GM21390 (cell line): ENCODE results near the gene CNDP2.
"Not testable (repeated sequence)": the region's sequence is repeated elsewhere in the genome, so short reads cannot be mapped to it uniquely, and the experiment has no call there.

Experiments used
- ATAC-seq: cut with Tn5 transposase; IDR thresholded peaks from one replicate; pipeline ENCODE4 v1.9.1; 2021; ENCODE audit not compliant: unreplicated experiment

CNDP2 gene

DNA sequence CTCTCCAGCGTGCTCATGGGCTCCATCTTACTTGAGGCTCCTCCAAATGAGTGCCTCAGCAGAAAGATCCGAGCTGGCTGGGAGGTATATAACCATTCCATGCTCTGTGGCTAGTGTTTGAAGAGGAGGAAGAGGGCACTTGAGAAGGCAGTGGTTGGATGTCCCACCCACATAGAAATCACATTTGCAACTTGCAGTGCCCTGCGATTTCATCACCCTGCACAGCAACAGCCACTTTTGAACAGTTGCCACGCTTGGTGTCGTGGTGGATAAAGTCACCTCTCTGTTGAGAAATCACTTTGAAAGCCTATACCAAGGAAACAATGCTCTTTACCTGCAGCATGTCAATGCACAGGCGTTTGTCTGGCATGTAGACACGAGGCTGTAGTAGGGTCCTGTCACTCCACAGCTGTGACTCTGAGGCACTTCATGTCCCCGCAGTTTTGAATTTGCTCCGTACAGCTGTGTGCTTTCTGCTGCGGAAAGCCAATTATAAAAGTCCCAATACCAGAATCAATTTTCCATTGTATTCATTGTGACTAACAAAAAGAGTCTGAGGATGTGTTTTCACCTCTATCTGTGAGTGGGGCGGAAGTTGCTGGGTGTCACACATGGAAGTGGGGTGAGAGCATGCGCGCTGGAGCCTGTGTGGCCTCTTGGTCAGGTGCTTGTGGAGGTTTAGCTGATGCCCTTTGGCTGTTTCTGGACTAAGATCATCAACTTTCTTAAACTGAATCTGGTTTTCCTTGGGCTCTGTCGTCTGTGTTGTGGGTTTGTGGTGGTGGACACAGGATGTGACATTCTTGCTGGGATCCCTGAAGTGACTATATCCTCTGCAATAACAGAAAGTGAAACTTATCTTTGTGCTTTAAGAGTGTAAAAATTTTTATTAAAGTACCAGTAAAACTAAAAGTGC is 2.8 kb downstream of the CNDP2 start:
- ATAC-seq, result peak; percentile 40

DNA sequence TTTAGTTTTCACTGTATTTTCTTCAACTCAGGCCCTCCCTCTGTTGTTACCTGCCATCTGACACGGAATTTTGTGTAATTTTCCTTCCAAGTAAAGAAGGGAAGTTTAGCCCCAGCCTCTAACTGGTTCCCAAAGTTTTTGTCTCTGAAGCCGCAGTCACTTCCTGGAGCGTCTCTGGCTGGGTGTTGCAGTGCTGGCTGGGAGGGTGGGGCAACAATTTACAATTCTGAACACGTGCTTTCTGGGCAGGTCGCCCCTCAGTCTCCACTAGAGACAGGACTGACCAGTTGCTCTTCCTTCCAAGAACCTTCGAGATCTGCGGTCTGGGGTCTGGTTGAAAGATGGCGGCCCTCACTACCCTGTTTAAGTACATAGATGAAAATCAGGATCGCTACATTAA is 3.5 kb downstream of the CNDP2 start:
- peak; percentile 31 for ATAC-seq

DNA sequence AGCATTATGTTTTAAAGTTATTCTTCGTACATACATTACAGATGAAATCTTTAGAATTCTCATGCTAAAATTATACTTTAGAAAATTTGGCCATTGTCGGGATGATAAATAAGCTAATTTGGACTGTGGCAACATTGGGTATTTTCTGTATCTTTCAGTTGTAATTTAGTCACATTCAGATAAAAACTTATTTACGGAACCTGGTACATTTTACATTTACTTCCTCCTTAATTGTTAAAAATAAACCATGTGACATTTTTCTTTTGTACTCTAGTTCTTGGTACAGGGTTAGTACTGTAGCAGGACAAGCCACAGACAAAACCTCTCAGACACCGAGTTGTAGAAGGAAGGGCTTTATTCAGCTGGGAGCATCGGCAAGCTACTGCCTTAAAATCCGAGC is 4.2 kb downstream of the CNDP2 start:
- ATAC-seq, result no peak

DNA sequence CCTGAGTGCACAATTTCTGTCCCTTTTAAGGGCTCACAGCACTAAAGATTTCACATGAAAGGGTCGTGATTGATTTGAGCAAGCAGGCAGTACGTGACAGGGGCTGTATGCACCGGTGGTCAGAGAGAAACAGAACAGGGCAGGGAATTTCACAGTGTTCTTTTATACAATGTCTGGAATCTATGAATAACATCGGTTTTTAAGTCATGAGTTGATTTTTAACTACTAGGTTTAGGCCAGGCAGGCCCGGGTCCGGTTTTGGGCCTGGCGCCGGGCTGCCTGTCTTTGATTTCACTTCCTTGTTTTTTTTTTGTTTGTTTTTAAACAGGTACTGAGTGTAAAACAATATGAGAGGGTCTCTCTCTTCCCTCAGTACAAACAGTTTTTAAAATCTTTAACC is 4.6 kb downstream of the CNDP2 start:
- not testable (repeated sequence) for ATAC-seq

DNA sequence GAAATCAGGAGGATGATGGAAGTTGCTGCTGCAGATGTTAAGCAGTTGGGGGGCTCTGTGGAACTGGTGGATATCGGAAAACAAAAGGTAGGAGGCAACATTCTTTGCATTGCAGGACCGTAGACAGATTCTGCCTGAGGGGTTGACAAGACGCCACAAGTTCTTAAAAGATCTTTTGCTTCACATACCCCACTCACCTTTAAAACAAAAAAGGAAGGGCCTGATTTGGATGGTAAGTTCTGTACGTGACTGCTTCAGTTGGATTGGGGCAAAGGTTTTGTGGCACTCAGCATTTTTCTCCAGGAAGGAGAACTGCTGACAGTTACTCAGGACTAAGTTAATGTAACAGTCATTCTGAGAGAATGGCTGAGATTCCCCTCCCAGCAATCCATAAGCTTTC is 5.2 kb downstream of the CNDP2 start:
- ATAC-seq, result no peak

DNA sequence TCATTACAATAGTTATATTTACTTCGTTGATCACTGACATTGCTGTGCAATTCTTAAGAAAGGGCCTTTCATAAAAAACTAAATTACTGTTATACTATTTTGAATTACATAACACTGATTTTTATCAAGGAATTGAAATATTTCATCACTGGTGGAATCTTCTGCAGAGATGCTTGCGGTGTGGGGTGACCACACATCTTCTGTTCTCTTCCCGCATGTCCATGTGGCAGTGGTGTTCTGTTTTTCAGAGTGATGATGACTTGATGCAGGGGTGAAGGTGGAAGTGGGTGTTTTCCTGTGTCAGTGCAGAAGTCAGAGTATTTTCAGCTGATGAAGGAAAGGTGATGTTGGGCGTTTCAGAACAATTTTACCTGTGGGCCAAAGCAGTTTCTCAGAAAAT is 7.0 kb downstream of the CNDP2 start:
- no peak for ATAC-seq

DNA sequence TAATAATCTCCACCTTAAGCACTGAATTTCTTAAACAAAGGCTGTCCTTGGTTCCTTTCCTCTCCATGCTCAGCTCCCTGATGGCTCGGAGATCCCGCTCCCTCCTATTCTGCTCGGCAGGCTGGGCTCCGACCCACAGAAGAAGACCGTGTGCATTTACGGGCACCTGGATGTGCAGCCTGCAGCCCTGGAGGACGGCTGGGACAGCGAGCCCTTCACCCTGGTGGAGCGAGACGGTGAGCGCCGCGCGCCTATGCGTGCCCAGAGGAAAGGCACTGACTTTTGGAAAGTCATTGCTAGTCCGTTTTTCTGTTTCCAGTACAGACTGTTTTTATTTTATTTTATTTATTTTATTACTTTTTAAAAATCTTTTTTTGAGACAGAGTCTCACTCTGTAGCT is 9.6 kb downstream of the CNDP2 start:
- ATAC-seq, result no peak

DNA sequence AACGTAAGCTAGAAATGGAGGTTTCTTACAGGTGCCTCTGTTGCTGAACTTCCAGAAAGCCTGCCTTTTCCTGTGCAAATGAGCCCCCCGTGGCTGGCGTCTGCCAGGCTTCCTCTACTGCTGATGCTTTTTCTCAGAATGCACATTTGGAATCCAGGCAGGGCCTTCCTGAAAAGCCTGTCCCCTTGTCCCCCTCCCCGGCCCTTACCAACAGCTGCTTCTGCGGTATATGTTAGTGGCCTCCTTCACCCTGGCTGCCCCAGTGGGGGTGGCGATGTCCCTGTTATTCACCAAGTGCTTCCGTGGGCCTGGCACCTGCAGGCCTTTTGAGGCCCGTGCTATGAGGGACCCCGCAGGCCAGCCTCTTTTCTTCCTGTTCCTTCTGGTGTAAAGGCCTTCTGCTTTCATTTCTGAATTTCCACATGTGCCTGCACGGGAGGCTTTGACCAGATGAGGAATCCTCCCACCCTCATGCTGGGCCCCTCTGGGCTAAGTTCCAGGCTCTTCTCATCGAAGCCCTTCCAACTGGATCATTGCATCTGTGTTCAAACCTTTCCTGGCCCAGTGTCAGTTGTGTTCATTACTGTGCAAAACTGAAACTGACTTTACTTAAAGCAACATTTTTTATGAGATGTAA is 10.4 kb downstream of the CNDP2 start:
- ATAC-seq, result no peak

DNA sequence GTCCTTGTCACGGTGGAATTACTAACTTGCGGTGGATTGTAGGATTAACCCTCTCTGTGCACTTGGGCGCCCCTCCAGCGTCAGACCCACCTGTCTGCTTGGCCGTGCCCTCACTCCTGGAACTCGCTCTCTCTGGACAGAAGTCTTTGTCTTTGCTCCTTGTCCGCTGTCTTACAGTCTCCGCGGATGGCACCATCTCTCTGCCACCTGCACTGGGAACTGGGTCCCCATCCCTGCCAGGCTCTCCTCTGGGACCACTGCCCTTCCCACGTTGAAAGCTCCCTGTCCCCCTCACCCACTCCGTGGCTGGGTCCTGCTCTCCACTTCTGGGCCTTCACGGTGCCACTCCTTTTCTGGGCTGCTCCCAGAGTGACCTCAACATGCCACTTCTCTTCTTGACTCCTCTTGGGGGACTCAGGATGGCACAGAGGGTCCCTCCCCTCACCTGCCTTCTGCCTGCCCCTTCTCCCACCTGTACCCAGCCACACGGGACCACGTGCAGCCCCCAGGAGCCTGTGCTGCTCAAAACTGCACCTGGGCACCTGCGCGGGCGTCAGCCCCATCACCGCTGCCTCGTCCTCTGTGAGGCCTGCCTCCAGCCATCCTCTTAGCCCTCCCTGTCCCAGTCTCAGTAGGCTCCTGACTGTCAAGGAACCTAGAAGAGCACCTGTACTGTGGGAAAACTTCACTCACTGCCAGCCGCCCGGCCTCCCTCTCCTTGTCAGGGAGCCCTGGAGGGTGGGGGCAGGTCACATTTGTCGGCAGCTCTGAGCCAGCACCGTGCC is 11.1 kb downstream of the CNDP2 start:
- no peak for ATAC-seq

DNA sequence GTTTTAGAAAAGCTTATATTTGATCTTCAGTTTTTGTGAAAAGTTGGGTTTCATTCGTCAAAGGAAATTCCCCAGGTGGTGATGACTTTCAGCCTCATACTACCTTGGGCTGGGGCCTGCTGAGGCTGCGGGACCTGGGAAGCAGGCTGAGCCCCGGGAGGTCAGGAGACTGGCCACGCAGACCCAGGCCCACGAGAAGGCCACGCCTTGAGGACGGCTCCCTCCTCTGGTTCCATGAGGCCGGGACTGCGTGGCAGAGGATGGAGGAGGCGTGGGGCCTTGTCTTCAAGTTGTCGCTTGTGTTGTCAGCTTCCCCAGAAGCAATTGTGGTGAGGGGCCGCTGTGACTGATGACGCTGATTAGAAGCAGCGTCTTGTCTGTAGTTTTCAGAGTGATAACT is 11.8 kb downstream of the CNDP2 start:
- ATAC-seq, result no peak

DNA sequence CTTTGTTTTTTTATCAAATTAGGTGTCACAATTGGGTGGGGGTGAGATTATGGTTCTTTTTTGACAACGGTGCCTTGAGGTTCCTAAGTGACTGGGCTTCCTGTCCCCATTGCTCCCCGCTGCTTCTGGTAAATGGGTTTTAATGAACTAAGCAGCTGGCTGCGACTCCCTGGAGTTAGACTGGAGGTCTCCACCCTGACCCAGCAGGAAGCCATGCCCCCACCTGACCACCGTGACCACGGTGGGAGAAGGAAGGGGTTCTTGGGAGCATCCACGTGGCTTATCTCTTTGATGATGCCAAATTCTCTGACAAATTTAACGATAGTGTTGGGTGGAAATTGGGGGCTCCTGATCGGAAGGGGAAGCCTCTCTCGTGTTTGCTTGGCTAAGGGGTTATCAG is 12.2 kb downstream of the CNDP2 start:
- no peak for ATAC-seq

DNA sequence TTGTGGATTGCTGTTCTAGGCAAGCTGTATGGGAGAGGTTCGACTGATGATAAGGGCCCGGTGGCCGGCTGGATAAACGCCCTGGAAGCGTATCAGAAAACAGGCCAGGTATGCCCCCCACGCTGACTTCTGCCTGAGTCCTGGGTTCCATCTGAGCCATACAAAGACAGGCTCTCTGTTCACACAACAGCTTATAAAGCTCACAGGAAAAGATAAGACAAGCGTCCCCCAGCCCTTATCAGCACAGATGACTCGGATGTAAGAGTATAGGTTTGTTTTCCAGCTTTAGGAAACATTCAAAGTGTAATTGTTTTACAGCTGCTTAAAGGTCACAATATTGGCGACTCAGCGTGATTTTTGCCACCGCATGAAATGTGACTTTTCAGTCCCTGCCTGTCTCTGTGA is 12.7 kb downstream of the CNDP2 start:
- no peak for ATAC-seq

DNA sequence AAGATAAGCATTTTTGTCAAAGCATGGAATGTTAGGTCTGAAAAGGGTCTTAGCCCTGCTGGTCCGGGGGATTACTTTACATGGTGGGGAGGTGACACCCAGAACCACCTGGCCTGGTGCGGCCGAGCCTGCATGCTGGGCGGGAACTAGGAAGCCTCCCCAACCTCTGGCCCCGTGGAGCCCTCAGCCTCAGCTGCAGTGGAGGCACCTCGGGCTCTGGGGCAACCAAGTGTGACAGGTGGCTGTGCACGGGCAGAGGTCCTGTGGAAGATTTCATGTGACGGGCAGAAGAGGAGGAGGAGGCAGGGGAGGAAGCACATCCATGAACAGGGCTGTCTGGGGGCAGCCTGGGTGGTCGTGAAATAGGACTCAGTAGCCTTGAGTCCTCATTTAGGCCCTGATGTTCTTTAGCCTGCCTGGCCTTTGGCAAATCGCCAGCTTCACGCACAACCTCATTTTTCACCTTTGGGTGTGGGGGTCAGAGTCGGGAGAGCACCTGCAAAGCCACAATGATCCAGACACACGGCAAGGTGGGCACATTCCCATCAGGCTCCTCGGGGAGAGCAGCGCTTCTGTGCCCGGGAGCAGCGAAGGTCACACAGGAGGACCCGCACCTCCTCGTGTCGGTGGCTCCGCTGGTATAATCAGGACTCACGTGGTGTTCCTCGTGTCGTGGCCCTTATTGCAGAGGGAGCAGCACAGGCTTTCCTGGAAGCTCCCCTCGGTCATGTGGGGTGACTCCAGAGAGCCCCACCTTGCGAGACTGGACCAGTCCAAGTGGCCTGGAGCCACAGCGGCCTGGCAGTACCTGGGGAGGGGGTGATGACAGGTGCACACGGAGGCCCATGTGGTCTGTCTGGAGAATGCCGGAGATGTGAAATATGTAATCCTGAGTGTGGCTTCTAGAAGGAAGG is 13.9 kb downstream of the CNDP2 start:
- ATAC-seq, result no peak

DNA sequence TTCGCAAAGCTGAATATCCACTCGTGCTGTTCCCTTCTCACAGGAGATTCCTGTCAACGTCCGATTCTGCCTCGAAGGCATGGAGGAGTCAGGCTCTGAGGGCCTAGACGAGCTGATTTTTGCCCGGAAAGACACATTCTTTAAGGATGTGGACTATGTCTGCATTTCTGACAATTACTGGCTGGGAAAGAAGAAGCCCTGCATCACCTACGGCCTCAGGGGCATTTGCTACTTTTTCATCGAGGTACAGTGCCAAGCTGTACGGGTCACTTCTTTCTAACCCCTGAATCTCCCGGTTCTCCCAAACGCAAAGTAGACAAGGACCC is 14.6 kb downstream of the CNDP2 start:
- no peak for ATAC-seq

DNA sequence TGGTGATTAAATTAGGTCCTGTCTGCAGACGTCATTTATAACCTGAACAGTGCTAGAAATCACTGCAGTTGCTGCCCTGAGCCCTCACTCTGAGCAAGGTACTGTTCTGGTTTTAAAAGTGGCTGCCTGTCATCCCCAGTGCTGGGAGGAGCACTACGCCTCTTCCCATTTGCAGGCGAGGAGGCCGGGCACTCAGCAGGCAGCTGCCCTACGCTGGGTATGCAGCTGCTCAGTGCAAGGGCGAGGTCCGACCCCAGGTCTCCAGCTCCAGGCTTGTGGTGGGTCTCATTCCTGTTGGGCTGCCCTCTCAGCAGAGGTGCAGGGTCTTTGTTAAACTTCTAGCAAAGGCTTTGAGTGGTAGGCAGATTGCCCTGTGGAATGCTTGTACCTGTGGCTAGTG is 15.7 kb downstream of the CNDP2 start:
- no peak for ATAC-seq

DNA sequence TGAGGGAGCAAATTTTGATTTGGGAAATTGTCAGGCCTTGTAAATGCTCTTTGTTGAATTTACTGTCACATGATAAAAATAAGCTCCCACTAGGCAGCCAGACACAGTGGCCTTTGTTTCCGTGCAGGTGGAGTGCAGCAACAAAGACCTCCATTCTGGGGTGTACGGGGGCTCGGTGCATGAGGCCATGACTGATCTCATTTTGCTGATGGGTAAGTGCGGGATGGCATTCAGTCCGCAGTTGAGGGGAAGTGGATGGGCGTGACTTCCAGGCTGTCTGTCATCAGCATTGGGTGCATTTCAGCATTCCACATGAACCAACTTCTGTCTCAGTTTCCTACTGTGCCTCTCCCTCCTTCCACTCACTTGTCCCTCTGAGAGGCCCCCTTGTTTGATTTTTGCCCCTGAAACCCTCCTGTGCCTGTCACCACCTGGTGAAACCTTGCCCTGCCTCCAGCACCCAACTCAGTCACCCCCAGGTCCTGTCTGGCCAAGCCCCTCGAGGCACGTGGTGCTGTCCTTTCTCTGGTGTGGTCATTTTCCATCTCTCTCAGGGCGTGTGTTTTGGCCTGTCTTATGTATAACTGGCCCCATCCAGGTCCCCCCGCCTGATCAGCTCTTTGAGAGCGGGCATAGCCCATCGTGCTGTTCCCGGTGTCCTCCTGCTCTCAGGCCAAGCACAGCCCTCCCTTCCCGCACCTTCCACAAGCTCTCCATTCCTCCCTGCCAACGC is 16.3 kb downstream of the CNDP2 start:
- ATAC-seq, result no peak

DNA sequence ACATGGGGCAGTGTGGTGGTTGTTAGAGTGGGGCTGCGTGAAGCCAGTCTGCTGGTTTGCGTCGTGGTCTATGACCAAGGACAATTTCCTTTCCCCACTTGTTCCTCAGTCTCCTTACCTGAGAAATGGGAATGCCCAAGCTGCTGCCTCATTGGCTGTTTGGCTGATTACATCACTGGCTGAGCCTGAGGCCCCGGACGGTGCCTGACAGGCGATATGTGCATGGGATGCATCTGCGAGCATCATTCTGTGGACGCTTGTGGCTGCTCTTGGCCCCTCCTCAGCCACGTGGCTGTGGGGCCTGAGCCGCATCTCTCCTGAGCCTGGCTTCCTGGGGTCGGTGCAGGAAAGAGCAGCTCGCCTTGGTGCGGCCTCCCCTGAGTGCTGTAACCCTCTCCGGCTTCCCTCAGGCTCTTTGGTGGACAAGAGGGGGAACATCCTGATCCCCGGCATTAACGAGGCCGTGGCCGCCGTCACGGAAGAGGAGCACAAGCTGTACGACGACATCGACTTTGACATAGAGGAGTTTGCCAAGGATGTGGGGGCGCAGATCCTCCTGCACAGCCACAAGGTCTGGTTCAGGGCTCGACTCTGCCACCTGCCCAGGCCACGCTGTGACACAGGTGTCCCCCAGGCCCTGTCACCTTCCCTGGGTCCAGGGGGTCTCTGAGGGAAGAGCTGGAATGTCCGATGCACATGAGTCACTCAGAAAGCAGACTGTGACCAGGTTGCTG is 17.2 kb downstream of the CNDP2 start:
- ATAC-seq, result no peak

DNA sequence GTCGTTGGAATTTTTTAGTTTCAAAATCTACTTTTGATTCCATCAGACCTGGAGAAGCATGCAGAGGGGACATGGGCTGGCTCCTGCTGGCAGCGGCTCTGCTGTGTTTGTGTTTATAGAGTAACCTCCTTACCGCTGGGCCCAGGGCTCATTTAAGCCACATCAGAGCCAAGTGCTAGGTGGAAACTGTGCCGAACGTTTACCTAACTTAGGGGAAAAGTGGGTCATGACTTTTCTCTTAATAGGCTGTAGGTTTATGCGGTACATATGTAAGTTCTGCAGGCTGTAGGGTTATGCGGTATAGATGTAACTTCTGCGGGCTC is 17.7 kb downstream of the CNDP2 start:
- ATAC-seq, result no peak

DNA sequence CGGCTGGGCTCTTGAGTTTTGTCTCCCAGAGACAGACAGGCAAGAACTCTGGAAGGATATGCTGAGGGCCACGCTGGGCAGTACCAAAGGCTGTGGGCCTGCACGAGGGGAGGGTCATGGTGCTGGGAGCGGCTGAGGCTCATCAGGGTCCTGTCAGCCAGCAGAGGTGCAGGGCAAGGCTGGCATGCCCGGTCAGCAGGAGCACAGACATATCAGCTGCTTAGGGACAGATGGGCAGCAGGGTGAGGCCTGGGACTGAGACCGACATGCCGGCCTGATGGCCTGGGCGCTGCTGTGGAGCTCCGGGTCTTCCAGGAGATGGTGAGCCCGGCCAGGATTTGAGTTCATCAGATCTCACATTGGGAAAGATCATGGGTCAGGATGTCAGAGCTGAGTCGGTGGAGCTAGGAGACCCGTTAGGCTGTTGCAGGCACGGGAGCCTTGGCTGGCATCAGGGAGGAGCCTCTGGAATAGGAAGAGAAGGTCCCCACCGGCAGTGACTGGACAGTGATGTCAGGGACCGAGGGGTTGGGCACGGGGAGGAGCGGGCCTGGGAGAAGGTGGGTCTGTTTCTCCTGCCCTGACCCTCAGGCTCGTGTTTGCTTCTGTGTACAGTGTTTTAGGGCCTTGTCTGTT is 18.8 kb downstream of the CNDP2 start:
- no peak for ATAC-seq
